ACC112 (cell line): ENCODE measurements around the gene OR1F1.
"Not testable (repeated sequence)": the region's sequence is repeated elsewhere in the genome, so short reads cannot be mapped to it uniquely, and the experiment has no call there.

Experiments used
- H2AFZ ChIP-seq: fragments of 200-600 bp; sonication (generic); one replicate; pipeline ENCODE4 v1.6.0; 2017; ENCODE audit warnings: antibody characterized with exemption, low read length; ENCODE audit not compliant: unreplicated experiment
- H3K27ac ChIP-seq: fragments of 200-600 bp; sonication (generic); 2 replicates; pipeline ENCODE4 v1.5.1; 2014; ENCODE audit warnings: low read depth, mild to moderate bottlenecking, antibody characterized with exemption, low read length, moderate library complexity
- H3K27me3 ChIP-seq: fragments of 200-600 bp; sonication (generic); 2 replicates; pipeline ENCODE4 v1.6.1; 2014; ENCODE audit warnings: mild to moderate bottlenecking, antibody characterized with exemption, low read length, moderate library complexity, mixed read lengths; ENCODE audit not compliant: insufficient read depth
- H3K36me3 ChIP-seq: fragments of 200-600 bp; sonication (generic); 2 replicates; pipeline ENCODE4 v1.6.1; 2016; ENCODE audit warnings: mild to moderate bottlenecking, antibody characterized with exemption, low read length, moderate library complexity, mixed read lengths; ENCODE audit not compliant: insufficient read depth
- H3K4me1 ChIP-seq: fragments of 200-600 bp; sonication (generic); one replicate; pipeline ENCODE4 v1.6.1; 2016; ENCODE audit warnings: low read length, mixed read lengths; ENCODE audit not compliant: insufficient read depth, unreplicated experiment, control insufficient read depth
- H3K4me3 ChIP-seq: fragments of 200-600 bp; sonication (generic); 2 replicates; pipeline ENCODE4 v1.5.1; 2014; ENCODE audit warnings: mild to moderate bottlenecking, low read depth, low read length
- H3K79me2 ChIP-seq: fragments of 200-600 bp; sonication (generic); one replicate; pipeline ENCODE4 v1.6.0; 2016; ENCODE audit warnings: low read length; ENCODE audit not compliant: control insufficient read depth, unreplicated experiment, insufficient read depth

The OR1F1 gene

DNA sequence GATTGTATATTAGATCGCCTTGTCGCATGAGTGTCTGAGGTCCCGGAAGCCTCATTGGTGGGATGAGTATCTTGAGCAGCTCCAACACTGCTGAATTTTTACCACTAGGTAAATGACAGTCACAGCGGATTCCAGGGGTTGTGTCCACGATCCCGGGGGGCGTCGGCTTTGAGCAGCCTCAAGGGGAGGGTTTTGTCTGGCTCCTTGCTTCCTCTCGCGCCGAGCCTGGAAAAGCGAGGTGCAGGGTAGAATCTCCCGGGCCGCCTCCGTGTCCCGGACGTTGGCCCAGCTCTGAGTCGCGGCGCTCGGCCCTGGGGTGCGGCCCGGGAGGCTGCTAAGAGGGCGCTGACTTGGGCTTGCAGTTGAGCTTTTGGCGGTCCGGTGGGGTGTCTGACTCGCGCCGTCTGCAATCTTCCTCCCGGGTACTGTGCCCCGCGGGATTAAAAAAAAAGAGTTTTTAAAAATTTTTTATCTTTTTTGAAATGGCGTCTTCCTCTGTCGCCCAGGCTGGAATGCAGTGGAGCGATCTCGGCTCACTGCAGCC, 4.5 kb downstream of the OR1F1 start:
- Histone ChIP-seq H2AFZ (no peak overlapping the region), H3K27ac (no peak overlapping the region), H3K4me3 (no peak overlapping the region), H3K36me3 (no peaks in the 10 kb centered on the region), H3K4me1 (no peaks in the 10 kb centered on the region), H3K27me3 (peaks cover 4% of the 10 kb centered on the region; the same call in 1 of the 2 replicates), H3K79me2 (no peaks in the 10 kb centered on the region)

DNA sequence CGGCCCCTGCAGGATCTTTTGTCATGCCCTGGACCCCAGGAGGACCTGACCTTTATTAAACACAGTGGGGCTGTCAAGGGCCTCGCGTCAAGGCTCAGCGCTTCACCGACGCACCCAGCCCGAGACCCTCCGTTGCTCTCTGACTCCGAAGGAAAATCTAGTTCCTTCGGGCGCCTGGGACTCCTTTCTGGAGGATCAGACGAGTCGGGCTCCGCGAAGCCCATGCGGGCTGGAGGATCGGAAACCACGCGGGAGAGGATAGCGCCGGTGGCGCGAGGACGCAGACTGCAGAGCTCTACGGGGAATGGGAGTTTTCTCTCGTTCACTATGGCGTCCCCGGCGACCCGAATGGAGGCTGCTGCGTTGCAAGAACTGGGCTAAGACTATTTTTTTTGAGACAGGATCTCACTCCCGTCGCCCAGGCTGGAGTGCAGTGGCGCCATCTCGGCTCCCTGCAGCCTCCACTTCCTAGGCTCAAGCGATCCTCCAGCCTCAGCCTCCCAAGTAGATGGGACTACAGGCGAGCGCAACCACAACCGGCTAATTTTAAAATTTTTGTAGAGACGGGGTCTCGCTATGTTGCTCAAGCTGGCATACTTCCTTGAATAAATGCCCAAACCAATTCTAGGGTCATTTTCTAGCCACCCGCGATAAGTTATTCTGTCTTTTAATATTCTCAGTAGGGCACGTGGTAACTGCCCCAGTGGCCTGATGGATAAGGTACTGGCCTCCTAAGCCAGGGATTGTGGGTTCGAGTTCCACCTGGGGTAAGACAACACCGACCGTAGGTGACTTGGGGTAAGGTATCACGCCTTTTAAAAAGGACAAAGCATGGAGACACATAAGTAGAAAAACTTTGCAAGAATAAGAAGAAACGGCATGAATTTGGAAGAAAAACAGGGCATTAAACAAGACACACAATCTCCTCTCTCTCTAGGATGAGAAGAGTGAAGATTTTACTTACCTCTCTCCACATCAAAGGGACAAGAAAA, 5.5 kb downstream of the OR1F1 start:
- Histone ChIP-seq H3K27ac (no peak overlapping the region), H3K4me1 (no peaks in the 10 kb centered on the region), H3K79me2 (no peaks in the 10 kb centered on the region), H3K36me3 (no peaks in the 10 kb centered on the region), H3K27me3 (peaks cover 10% of the 10 kb centered on the region), H2AFZ (no peak overlapping the region), H3K4me3 (no peak overlapping the region)

GRCh38 chr16:3194792-3195191, 6.8 kb downstream of the OR1F1 start:
- Histone ChIP-seq H3K36me3 (no peaks in the 10 kb centered on the region), H3K4me3 (no peak overlapping the region), H3K79me2 (no peaks in the 10 kb centered on the region), H2AFZ (no peak overlapping the region), H3K27me3 (peaks cover 14% of the 10 kb centered on the region), H3K27ac (no peak overlapping the region), H3K4me1 (no peaks in the 10 kb centered on the region)

- no peaks in the 10 kb centered on the region for H3K36me3 ChIP-seq
- no peaks in the 10 kb centered on the region for H3K79me2 ChIP-seq
- H3K4me1 ChIP-seq, result no peaks in the 10 kb centered on the region
- no peak overlapping the region for H3K4me3 ChIP-seq
- H2AFZ ChIP-seq, result no peak overlapping the region
- peaks cover 21% of the 10 kb centered on the region for H3K27me3 ChIP-seq
- no peak overlapping the region for H3K27ac ChIP-seq
These were observed 8.0 kb downstream of the OR1F1 start for GRCh38 chr16:3195975-3196374.

DNA sequence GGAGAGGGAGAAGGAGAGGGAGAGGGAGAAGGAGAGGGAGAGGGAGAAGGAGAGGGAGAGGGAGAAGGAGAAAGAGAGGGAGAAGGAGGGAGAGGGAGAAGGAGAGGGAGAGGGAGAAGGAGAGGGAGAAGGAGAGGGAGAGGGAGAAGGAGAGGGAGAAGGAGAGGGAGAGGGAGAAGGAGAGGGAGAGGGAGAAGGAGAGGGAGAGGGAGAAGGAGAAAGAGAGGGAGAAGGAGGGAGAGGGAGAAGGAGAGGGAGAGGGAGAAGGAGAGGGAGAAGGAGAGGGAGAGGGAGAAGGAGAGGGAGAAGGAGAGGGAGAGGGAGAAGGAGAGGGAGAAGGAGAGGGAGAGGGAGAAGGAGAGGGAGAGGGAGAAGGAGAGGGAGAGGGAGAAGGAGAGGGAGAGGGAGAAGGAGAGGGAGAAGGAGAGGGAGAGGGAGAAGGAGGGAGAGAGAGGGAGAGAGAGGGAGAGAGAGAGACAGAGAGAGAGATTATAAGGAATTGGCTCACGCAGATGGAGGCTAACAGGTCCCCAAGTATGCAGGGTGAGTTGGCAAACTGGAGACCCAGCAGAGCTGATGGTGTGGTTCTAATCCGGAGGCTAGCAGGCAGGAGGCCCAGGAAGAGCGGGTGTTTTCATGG, 9.8 kb downstream of the OR1F1 start:
- not testable (repeated sequence) for H3K27ac ChIP-seq, H3K79me2 ChIP-seq, H3K4me1 ChIP-seq, H2AFZ ChIP-seq, H3K4me3 ChIP-seq, H3K36me3 ChIP-seq
- H3K27me3 ChIP-seq, result peaks cover 21% of the 10 kb centered on the region

DNA sequence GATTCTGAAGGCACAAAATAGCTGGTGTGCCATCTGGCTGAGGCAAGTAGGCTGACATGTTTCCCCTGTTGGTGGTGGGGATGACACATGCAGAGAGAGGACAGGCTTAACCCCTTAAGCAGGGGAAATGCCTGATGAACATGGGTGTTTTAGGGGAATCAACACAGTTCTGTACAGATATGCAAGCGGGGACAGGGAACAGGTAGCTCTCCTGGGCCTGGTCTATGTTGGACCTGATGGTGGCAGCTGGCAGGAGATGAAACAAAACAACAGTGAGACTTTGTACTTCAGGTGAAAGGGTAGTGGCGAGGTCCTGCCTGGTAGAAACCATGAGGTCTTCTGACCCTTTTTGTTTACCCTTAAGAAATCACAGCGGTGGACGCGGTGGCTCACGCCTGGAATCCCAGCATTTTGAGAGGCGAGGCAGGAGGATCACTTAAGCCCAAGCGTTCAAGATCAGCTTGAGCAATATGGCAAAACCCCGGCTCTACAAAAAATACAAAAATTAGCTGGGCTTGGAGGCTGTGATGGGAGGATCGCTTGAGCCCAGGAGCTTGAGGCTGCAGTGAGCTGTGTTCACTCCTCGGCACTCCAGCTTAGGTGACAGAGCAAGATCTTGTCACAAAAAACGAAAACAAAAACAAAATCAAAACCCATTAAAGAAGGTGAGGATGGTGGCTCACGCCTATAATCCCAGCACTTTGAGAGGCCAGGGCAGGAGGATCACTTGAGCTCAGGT, 10.5 kb downstream of the OR1F1 start:
- no peaks in the 10 kb centered on the region for H3K36me3 ChIP-seq
- H2AFZ ChIP-seq, result no peak overlapping the region
- H3K4me3 ChIP-seq, result no peak overlapping the region
- H3K79me2 ChIP-seq, result no peaks in the 10 kb centered on the region
- no peaks in the 10 kb centered on the region for H3K4me1 ChIP-seq
- no peak overlapping the region for H3K27ac ChIP-seq
- peaks cover 21% of the 10 kb centered on the region for H3K27me3 ChIP-seq

DNA sequence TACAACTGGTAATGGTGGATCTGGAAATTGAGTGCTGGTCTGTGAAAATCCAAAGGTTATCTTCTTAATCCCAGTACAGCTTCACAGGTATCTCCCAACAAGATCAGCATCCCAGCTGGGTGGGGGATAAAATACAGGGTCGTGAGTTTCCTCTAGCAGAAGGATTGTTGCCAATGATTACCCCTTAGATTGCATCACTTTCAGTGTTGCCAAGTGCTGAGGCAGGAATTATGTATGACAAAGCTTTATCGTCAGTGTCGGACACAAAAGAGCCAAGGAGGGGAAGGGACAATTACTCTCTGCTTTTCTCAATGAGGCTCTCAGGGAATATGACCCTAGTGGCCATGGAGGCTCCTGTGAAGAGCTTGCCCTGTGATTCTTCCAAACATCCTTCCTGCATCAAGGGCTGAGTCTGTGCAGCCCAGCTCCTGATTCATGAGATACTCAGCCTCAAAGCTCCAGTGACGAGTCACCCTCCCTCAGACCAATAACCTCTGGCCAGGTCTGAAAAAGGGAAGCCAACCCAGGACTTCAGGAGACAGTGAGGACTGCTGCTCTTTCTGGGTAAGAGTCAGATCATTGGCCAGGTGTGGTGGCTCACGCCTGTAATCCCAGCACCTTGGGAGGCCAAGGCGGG, 15.0 kb downstream of the OR1F1 start:
- Histone ChIP-seq H3K4me3 (no peak overlapping the region), H3K36me3 (no peaks in the 10 kb centered on the region), H3K27ac (no peak overlapping the region), H2AFZ (no peak overlapping the region), H3K79me2 (no peaks in the 10 kb centered on the region), H3K27me3 (peaks cover 23% of the 10 kb centered on the region), H3K4me1 (no peaks in the 10 kb centered on the region)

DNA sequence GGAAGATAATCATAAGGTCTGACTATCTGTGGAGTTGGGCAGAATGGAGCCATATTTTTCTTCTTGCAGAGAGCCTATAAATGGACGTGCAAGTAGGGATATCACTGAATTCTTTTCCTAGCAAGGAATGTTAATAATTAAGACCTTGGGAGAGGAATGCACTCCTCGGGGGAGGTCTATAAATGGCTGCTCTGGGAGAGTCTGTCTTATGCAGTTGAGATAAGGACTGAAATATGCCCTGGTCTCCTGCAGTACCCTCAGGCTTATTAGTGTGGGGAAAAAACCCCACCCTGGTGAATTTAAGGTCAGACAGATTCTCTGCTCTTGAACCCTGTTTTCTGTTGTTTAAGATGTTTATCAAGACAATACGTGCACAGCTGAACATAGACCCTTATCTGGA, 17.9 kb downstream of the OR1F1 start:
- not testable (repeated sequence) for H3K27me3 ChIP-seq, H2AFZ ChIP-seq, H3K4me3 ChIP-seq, H3K27ac ChIP-seq, H3K79me2 ChIP-seq, H3K4me1 ChIP-seq, H3K36me3 ChIP-seq

DNA sequence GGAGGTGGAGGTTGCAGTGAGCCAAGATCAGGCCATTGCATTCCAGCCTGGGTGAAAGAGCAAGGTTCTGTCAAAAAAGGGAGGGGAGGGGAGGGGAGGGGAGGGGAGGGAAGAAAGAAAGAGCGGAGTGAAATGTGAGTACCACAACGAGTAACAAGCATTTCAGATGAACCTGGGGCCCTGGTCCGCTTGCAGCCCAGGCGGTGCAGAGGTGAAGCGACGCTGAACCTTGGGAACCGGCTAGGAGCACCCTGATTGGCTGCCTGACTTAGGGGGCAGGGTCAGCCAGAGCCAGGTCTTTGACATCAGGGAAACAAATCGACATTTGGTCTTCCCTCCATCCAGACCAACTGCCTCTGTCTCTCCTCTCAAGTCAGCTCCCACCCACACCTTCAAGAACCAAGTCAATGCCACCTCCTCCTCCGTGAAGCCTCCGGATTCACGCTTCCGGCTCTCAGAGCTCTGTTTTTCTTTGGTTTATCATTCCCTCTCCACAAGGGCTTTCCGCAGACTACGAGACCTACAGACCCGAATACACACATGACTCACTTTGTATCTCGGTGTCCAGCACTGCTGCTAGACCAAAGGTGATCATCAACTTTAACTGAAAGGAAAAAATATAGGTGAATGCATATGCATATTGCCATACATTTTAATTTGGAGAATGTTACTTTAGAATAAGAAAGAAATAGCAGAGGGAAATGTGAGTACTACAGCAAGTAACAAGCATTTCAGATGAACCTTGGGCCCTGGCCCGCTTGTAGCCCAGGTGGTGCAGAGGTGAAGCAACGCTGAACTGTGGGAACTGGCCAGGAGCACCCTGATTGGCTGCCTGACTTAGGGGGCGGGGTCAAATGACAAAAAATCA, 19.3 kb downstream of the OR1F1 start:
- no peaks in the 10 kb centered on the region for H3K4me1 ChIP-seq
- H3K27me3 ChIP-seq, result peaks cover 7% of the 10 kb centered on the region
- no peak overlapping the region for H3K4me3 ChIP-seq
- no peaks in the 10 kb centered on the region for H3K36me3 ChIP-seq
- no peak overlapping the region for H3K27ac ChIP-seq
- no peak overlapping the region for H2AFZ ChIP-seq
- H3K79me2 ChIP-seq, result no peaks in the 10 kb centered on the region
